Activated naive CD4-positive, alpha-beta T cell treated with anti-CD3 and anti-CD28 coated beads, Interleukin-2, amount 50 U/mL, for 16 hours (primary cell): ENCODE results near the gene NFATC1.
A peak's percentile ranks its signal among the peaks of the same experiment; 100 is the strongest.

Source experiments
- DNase-seq: peaks from one replicate; pipeline ENCODE4 v3.0.0-alpha.2; 2020

The NFATC1 gene

GRCh38 chr18:79525556-79526467, 130.1 kb downstream of the NFATC1 start:
- peak; percentile 10 for DNase-seq

DNA sequence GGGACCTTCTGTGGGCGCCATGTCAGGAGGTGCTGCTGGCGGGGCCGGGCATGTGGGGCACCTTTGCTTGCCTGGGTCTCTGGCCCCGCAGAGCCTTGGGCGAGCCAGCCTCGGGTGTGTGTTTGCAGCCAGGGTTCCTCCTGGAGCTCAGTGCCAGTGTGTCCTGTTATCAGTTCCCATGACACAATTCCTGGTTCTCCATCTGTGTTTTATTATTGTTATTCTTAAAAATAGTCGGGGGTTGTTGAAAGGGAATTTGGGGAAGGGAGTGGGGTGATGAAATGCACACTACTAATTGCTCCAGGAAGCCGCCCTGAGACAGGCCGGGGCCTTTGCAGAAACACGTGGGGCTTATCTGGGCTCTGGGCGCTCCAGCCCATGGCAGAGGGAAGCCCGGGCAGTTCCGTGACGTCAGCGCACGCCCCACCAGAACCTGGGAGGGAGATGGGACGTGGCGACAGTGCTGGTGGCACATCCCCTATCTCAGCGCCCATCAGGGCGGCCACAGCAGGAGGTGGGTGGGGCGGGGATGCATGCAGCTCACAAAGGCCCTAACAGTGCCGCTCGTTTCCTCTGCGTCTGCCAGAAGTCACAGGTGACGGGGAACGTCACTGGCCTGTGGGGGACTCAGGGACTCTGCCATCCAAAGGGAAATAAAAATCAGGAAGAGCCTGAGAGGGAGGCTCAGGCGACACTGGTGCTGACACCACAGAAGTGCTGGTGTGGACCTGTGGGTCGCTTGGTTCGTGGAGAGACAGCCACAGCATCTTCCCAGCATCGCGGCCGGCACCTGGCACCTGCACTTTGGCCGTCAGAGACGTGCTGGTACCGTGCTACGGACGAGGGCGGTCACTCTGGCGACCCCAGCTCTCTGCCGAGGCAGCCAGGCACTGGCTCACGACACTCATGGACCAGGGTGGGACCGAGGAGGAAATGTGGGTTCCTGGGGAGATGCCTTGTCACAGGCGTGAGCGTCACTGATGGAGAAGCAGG, 131.0 kb downstream of the NFATC1 start:
- DNase-seq = no peak

DNA sequence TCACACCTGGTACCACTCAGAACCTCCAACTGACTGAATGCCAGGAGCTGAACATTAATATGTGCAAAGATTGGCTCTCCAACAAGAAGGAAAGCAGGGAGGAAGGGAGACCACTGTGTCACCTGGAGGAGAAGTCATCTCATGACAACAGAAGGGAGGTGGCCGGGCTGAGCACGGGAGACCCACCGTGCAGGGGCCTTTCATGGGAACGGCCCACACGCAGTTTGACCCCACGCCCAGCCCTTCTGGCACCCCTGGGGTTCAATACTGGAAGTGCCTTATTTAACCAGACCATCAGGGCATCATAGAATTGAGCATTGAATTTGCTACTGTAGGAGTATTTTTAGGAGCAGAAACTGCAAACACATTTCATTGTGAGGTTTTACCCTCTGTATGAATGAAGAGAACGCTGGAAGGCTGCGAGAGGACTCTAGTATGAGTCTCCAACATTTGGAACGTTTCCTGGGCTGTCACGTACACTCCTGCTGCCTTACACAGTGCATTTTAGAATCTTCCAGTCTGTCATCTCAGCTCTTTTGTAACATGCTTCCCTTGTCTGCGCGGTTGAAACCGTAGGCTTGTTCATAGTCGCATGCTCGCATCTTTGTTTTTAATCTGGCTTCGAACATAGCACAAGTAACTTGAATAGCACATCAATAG, 132.1 kb downstream of the NFATC1 start:
- DNase-seq = peak; percentile 6

- DNase-seq = peak; percentile 10
These were observed 132.6 kb downstream of the NFATC1 start for GRCh38 chr18:79528316-79528695.

DNA sequence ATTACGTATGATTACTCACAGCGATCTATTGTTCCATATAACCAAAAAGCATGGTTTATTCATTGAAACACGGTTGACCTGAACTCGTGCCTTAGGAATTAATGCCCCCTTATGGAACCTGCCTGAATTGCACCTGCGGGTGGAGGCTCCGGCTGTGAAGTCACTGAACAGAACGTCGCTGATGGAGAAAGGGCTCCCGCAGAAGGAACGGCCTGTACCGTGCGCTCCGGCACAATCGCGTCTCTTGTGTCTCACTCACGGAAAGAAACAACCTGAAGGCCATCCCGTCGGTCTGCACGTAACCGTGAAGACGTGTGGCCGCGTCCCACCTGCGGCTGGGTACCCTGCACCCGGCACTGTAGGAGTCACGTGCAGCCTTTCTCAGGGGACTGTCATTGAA, 133.1 kb downstream of the NFATC1 start:
- peak; percentile 79 for DNase-seq

DNA sequence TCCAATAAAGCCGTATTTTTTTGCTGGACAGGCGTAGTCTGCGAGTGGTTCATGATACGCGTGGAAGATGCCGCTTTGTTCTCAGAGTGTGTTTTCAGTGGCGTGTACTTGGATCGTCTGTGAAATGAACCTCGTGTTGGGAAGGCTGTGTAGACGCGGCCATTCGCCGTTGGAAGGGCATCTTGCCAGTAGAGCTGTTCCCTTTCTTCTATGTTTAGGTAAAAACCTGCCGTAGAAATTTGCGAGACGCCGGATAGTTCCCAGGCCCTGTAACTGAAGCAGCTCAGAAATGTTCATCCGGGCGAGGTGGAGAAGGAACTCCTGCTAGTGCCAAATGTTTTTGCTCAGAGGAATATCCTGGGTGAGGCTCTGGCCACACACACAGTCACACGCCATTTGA, 133.6 kb downstream of the NFATC1 start:
- DNase-seq = no peak

DNA sequence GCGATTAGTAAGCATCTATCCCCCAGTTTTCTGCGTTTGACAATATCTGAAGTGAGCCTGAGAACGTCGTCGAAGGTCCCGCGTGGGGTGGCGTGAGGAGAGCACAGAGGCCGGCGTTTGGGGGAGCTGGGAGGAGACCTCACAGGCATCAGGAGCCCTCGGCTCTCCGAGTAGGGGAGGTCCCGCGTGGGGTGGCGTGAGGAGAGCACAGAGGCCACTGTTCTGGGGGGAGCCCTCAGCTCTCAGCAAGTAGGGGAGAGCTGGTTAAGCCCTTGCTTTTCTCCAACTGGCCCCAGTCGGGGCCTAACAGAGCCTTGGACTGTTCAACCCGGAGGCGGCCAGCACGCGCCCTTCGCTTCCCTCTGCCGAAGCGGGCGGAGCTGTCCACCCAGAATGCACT, 134.3 kb downstream of the NFATC1 start:
- no peak for DNase-seq

- no peak for DNase-seq
These were observed 135.1 kb downstream of the NFATC1 start for GRCh38 chr18:79530821-79531220.

GRCh38 chr18:79531386-79531785, 135.7 kb downstream of the NFATC1 start:
- no peak for DNase-seq

GRCh38 chr18:79531926-79532312, 136.2 kb downstream of the NFATC1 start:
- DNase-seq = no peak

GRCh38 chr18:79532313-79533007, 136.7 kb downstream of the NFATC1 start:
- no peak for DNase-seq

DNA sequence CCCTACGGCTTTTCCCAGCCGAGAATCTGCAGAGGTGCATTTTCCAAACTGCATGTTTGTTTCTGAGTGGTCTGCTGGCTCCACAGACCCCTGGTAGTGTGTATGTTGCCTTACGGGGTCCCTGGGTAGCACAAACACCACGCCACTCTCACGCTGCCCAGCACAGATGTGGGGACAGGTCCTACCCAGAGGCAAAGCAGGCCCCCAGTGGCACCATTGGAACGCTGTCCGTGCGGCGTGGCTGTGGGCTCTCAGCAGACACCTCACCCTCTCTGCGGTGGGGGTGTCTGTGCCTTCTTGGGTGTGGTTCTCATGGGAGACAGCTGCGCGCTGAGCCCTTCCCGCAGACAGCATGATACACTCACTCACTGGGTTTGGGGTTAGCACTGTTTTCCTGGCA, 137.4 kb downstream of the NFATC1 start:
- no peak for DNase-seq

GRCh38 chr18:79533591-79533990, 137.9 kb downstream of the NFATC1 start:
- no peak for DNase-seq

DNA sequence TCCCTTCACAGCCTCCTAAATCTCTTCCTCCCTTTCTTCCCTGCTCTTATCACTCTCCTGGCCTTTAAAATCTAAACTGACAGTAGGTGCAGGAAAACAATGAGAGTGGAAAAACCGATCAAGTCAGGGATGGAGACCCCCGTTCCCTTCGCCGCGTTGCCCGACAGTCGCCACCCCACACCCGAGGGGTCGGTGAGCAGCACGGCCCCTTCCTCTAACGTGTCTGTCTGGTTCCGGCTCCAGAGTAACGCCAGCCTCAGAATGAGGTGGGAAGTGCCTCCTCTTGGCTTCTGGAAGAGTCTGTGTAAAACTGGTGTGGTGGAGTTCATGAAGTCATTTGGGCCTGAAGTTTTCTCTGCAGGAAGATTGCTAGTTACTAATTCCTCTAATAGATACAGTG, 138.6 kb downstream of the NFATC1 start:
- DNase-seq = no peak

- DNase-seq = no peak
These were observed 142.0 kb downstream of the NFATC1 start for GRCh38 chr18:79537758-79538157.

- no peak for DNase-seq
These were observed 142.9 kb downstream of the NFATC1 start for GRCh38 chr18:79538635-79539034.

- no peak for DNase-seq
These were observed 144.6 kb downstream of the NFATC1 start for GRCh38 chr18:79540161-79540903.

- DNase-seq = no peak
These were observed 145.2 kb downstream of the NFATC1 start for GRCh38 chr18:79540904-79541282.

DNA sequence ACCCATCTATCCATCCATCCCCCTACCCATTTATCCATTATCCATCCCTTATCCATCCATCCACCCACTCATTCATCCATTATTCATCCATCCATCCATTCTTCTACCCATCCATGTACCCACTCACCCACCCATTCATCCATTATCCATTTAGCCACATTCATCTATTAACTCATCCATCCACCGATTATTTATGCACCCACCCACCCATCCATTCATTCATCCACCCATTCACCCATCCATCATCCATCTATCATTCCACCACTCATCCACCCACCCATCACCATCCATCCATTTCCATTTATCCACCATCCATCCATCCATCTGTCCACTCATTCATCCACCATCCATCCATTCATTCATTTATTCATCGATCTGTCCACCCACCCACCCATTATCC, 146.5 kb downstream of the NFATC1 start:
- no peak for DNase-seq

DNA sequence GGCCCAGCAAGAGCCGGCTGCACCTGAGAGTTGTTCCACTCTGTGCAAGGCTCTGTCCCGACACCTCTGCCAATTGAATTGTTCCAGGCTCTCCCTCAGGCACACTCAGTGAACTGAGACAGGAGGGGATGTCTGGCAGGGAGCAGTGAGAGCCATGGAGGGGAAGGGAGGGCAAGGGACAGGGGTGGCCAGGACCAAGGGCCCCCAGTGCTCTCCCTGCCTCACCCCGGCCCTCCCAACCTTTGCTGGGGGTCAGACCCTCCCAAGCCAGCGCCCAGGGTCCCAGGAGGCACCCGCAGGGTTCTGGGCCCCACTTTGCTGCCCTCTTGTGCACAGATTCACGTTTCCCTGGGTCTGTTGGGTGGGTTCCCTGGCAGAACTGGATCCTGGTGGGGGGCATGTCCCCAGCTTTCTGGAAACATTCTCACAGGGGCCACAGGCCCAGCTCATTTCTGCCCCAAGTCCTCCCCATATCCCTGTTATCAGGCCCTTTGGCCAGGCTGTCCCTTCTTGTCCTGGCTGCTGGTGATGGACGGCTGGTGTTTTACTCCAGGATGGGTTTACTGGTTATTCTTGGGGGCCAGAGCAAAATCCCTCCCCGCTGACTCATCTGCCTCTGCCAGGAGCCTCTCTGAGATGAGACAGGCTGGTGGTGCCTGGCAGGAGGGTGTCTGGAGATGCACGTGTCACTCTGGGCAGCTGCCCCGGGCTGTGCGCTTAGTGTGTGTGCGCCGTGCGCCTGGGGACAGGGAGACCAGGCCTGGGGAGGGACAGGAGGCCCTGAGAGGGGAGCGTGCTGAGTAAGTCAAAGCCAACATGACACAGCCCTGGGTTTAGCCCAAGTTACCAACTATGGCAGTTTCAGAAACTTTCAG, 147.4 kb downstream of the NFATC1 start:
- no peak for DNase-seq
